NCI-H1417 treated with DMSO at 0.1 percent for 48 hours (cell line): Measurements from ENCODE around the gene PLPPR3.

Source experiments
- DNase-seq: peaks from one replicate; lab custom pipeline; 2025; lab: John Stamatoyannopoulos, UW

The PLPPR3 gene

GRCh38 chr19:796692-797527 is 24.8 kb downstream of the PLPPR3 start, which contains the start of gene PTBP1:
TSS of gene PTBP1 (plus strand) at chr19:797452. CDS start at chr19:797498, 46 bp downstream.
- DNase-seq: peak; percentile 100

GRCh38 chr19:795691-796581 is 25.8 kb downstream of the PLPPR3 start:
- DNase-seq: no peak

GRCh38 chr19:795073-795611 is 26.6 kb downstream of the PLPPR3 start:
- no peak for DNase-seq

- DNase-seq: no peak
These were observed 27.9 kb downstream of the PLPPR3 start for GRCh38 chr19:793806-794205.

- DNase-seq: no peak
These were observed 29.4 kb downstream of the PLPPR3 start for GRCh38 chr19:792306-792885.

- DNase-seq: no peak
These were observed 30.0 kb downstream of the PLPPR3 start for GRCh38 chr19:791567-792305.

- DNase-seq: no peak
These were observed 30.7 kb downstream of the PLPPR3 start for GRCh38 chr19:791007-791566.

GRCh38 chr19:789701-790060 is 32.1 kb downstream of the PLPPR3 start:
- DNase-seq: no peak

- DNase-seq: no peak
These were observed 32.6 kb downstream of the PLPPR3 start for GRCh38 chr19:788983-789700.

- DNase-seq: no peak
These were observed 33.1 kb downstream of the PLPPR3 start for GRCh38 chr19:788686-788982.

- DNase-seq: no peak
These were observed 34.2 kb downstream of the PLPPR3 start for GRCh38 chr19:787536-787935.

- DNase-seq: no peak
These were observed 37.2 kb downstream of the PLPPR3 start for GRCh38 chr19:784541-784940.

- DNase-seq: no peak
These were observed 38.7 kb downstream of the PLPPR3 start for GRCh38 chr19:782878-783668.

GRCh38 chr19:782185-782877 is 39.4 kb downstream of the PLPPR3 start:
- DNase-seq: no peak

GRCh38 chr19:781800-782184 is 40.0 kb downstream of the PLPPR3 start:
- no peak for DNase-seq

GRCh38 chr19:780935-781334 is 40.8 kb downstream of the PLPPR3 start:
- DNase-seq: no peak

- DNase-seq: no peak
These were observed 42.7 kb downstream of the PLPPR3 start for GRCh38 chr19:778910-779653.

GRCh38 chr19:776549-776948 is 45.2 kb downstream of the PLPPR3 start:
- DNase-seq: no peak
